Germinal center (tissue), 1 donor: ENCODE data around the gene TBK1.

ENCODE experiments used
- DNase-seq: peaks from one replicate; pipeline ENCODE4 v3.0.0; 2012; ENCODE audit warnings: mixed read lengths, low spot score

The TBK1 gene

DNA sequence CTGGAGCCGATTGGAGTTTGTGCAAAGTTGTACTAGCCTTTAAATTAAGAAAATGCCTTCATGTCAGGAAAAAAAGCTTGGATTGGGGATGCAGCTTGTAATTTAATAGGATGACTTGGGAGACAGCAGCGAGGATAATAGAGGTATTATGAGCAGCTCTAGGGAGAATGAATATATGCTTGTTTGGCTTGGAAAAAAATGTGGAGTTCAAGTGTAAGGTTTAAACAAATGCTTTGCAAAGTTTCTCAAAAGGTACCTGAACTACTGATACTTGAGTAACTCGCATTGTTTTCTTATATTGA is 93.1 kb downstream of the TBK1 start:
- DNase-seq, result no peak

DNA sequence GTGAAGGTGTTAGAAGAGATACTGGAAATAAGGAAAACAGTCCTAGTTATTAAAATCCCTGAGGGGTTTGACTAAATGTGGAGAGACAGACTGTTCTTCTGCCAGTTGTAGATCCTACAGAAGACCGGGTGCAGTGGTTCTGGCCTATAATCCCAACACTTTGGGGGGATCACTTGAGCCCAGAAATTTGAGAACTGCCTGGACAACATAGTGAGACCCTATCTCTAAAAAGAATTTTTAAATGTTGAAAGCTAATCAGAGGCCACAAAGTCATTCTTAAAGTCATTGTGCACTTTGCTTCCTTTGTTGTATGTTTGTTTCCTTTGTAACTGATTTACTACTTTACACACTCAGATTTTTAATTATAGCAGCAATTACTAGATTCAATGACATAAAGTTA is 97.2 kb downstream of the TBK1 start:
- no peak for DNase-seq

DNA sequence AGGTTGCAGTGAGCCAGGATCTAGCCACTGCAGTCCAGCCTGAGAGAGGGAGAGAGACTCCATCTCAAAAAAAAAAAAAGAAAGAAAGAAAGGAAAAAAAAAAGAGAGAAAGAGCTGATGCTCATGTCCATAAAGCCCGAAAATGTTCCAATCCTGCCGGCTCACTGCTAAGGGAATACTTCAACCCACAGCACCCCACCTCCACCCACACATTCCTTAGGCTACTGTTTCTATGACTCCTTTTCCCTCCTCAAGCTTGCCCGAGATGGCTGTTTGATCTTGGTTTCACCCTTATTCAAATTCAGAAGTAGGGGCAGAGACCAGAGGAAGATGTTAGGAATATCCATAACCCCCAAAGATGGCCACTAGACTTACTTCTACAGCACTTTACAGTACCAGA is 98.8 kb downstream of the TBK1 start:
- no peak for DNase-seq

DNA sequence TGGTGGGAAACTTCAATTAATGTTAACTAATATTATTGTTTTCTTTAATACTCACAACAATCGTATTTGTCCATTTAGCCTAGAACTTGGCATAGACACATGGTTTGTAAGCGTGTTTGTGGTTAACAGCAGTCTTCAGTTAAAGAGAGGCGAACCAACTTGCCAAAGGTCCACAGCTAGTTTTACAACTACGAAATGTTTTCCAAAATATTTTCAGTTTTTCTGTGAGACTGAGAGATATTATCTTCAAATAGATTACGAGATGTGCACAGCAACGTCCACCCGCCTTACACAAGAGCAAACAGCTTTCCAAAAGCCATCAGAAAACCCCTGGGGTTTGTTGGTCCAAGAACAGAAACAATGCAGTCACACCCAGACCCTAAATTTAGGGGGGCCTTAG is 99.8 kb downstream of the TBK1 start:
- no peak for DNase-seq
